Vagina (tissue), 2 donors: Measurements from ENCODE around the gene UMODL1.

Experiments
- CTCF ChIP-seq, 3 experiments: fragments of 450-650 bp in 2 of 3; fragments of 200-600 bp in 1 of 3; sonication (generic) in 1 of 3; IDR thresholded peaks; one replicate each; pipeline ENCODE4 v1.5.1; 2017 to 2019; ENCODE audit warnings: antibody characterized with exemption in 3 of 3, mild to moderate bottlenecking in 2 of 3, moderate library complexity in 2 of 3
- POLR2A ChIP-seq, 2 donors: fragments of 450-650 bp; IDR thresholded peaks; one replicate each; pipeline ENCODE4 v1.6.1; 2017; ENCODE audit warnings: antibody characterized with exemption in 2 of 2, mild to moderate bottlenecking in 2 of 2, moderate library complexity in 2 of 2
- POLR2AphosphoS5 ChIP-seq, 2 donors: sonication (generic); formaldehyde crosslinking; IDR thresholded peaks; one replicate each; pipeline ENCODE4 v1.9.0; 2017; ENCODE audit warnings: antibody characterized with exemption in 2 of 2, mild to moderate bottlenecking in 2 of 2, low read depth in 1 of 2; ENCODE audit not compliant: insufficient read depth in 1 of 2

DNA sequence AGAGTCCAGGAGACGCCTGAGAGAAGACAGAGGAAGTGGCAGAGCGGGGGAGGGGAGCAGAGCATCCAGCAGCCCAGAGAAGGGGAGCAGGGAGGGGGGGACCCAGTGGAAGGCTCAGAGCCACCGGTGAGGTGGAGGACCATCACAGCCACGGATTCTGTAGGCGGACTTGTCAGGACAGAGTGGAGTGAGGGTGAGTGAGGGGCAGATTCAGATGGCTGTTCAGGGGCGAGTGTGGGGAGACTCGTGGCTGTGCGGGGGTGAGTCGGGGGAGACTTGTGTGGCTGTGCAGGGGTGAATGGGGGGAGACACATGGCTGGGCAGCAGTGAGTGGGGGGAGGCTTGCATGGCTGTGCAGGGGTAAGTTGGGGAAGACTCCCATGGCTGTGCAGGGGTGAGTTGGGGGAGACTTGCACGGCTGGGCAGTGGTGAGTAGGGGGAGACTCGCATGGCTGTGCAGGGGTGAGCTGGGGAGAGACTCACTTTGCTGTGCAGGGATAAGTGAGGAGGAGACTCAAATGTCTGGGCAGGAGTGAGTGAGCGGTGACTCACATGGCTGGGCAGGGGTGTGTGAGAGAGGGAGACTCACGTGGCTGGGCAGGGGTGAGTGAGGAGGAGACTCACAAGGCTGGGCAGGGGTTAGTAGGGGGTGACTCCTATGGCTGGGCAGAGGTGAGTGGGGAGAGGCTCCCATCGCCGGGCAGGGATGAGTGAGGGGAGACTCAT is 91.0 kb downstream of the UMODL1 start:
- TF ChIP-seq POLR2AphosphoS5 (IDR thresholded peaks at IDR 0.05; ENCODE audit: insufficient read depth in 1 of 2, low read depth in 1 of 2) (no peak), CTCF (IDR thresholded peaks at IDR 0.05) (no peak), POLR2A (IDR thresholded peaks at IDR 0.05) (no peak)
